ENCODE results near the gene PACS2. TPM values are rescaled to one million over a fixed set of nuclear protein-coding genes. Genes with fewer than 3 reads are reported as not detected.

The PACS2 gene
- total RNA-seq, 2 donors from 2014 or later: 80.4 to 125 TPM

DNA sequence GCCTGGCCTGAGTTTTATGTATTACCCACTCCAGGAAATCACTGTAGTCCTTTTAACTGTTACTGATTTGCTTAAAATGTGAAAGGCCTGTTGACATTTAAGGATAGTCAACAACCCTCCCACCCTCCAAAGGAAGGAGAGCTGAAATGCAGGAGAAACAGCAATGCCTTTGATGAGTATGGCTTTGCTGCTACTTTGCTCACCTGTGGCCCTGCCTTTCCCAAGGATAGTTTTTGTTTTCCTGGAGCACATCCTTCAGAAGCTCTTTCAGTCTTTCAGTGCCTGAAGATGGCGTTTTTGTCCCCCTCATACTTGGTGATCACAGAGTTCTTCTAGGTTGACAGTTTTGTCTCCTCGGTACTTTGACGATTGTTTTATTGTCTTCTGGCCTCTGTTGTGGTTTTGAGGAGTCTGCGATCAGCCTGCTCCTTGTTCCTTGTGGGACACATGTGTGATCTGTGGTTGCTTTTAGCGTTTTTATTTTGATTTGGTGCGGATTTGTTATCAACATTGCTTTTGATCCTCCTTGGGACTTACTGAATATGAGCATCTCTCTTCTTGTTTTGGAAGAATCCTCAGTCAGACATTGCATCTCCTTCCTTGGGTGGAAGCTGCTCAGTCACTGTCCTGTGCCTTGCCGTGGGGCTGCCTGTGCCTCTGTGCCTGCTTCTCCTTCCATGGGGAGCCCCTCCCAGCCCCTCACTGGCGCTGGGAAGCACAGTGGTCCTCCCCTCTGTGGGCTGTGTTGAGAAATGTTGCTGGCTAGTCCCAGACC lies 17.2 kb downstream of the PACS2 start:
- TF ChIP-seq, protein P1, sequence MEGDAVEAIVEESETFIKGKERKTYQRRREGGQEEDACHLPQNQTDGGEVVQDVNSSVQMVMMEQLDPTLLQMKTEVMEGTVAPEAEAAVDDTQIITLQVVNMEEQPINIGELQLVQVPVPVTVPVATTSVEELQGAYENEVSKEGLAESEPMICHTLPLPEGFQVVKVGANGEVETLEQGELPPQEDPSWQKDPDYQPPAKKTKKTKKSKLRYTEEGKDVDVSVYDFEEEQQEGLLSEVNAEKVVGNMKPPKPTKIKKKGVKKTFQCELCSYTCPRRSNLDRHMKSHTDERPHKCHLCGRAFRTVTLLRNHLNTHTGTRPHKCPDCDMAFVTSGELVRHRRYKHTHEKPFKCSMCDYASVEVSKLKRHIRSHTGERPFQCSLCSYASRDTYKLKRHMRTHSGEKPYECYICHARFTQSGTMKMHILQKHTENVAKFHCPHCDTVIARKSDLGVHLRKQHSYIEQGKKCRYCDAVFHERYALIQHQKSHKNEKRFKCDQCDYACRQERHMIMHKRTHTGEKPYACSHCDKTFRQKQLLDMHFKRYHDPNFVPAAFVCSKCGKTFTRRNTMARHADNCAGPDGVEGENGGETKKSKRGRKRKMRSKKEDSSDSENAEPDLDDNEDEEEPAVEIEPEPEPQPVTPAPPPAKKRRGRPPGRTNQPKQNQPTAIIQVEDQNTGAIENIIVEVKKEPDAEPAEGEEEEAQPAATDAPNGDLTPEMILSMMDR (IDR thresholded peaks at IDR 0.05): no peak
- Histone ChIP-seq H3K9me3 (no peaks in the 10 kb centered on the region), H3K4me3 (no peak overlapping the region), H3K27ac (no peak overlapping the region), H3K36me3 (no peaks in the 10 kb centered on the region), H3K4me1 (ENCODE audit: control insufficient read depth in 1 of 2, low read depth in 2 of 2) (peaks cover 0 to 8% of the 10 kb centered on the region in 2 donors), H3K27me3 (replicated peaks; ENCODE audit: insufficient read depth) (no peaks in the 10 kb centered on the region)
- DNase-seq (ENCODE audit: low spot score) (no peak), ATAC-seq (ENCODE audit: insufficient number of reproducible peaks, low FRiP score, low read depth) (no peak)

DNA sequence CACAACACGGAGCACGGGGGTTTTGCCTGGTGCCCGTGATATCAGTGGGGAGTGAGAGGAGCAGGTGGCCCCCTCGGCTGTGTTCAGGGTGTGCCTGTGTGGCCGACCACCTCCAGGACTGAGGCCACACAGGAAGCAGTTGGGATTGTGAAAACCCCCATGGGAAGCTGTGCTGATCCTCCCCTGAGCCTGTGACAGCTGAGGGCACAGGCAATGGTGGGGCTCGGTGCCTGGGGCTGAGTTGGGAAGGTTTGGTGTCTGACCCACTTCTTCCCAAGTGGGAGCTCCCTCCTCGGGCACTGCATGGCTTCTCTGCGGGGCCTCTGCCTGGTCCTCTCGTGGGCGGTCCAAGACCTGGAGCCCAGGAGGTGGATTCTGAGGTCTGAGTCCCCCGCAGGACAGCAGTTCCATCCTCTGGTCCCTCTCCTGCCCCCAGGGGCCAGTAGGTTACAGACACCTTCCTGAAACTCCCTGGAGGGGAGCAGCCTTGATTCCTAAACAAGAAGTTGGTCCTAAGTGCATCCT lies 17.9 kb downstream of the PACS2 start:
- Histone ChIP-seq H3K4me3 (no peak overlapping the region), H3K27ac (no peak overlapping the region), H3K4me1 (ENCODE audit: control insufficient read depth in 1 of 2, low read depth in 2 of 2) (peaks cover 0 to 8% of the 10 kb centered on the region in 2 donors), H3K9me3 (no peaks in the 10 kb centered on the region), H3K36me3 (no peaks in the 10 kb centered on the region), H3K27me3 (replicated peaks; ENCODE audit: insufficient read depth) (no peaks in the 10 kb centered on the region)
- TF ChIP-seq, protein P1 (IDR thresholded peaks at IDR 0.05): no peak
- DNase-seq (ENCODE audit: low spot score) (no peak), ATAC-seq (ENCODE audit: insufficient number of reproducible peaks, low FRiP score, low read depth) (no peak)

DNA sequence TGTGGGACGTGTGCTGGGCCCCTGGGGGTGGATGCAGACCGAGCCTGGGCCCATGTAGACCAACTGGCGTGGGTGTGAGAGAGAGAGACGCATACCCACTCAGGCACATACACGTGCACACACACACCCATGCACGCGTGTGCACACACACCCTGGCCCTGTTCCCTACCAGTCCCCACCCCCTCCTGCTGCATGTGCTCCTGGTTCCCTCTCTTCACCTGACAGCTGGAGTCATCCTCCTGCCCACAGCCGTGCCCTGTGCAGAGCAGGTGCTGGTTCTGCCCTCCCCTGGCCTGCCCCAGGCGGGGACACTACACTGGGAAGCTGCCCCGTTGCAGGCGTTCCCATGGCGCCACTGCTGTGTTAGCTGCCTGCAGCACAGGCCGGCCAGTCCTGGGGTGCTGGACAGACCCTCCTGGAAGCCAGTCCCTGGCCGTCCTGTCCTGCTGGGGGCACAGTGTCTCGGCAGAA lies 18.5 kb downstream of the PACS2 start:
- Histone ChIP-seq H3K9me3 (no peaks in the 10 kb centered on the region), H3K4me3 (no peak overlapping the region), H3K27me3 (replicated peaks; ENCODE audit: insufficient read depth) (no peaks in the 10 kb centered on the region), H3K4me1 (ENCODE audit: control insufficient read depth in 1 of 2, low read depth in 2 of 2) (peaks cover 4 to 14% of the 10 kb centered on the region in 2 donors), H3K27ac (no peak overlapping the region), H3K36me3 (no peaks in the 10 kb centered on the region)
- TF ChIP-seq, protein P1 (IDR thresholded peaks at IDR 0.05): no peak
- DNase-seq (ENCODE audit: low spot score): no peak
- no peak for ATAC-seq (ENCODE audit: insufficient number of reproducible peaks, low FRiP score, low read depth)

DNA sequence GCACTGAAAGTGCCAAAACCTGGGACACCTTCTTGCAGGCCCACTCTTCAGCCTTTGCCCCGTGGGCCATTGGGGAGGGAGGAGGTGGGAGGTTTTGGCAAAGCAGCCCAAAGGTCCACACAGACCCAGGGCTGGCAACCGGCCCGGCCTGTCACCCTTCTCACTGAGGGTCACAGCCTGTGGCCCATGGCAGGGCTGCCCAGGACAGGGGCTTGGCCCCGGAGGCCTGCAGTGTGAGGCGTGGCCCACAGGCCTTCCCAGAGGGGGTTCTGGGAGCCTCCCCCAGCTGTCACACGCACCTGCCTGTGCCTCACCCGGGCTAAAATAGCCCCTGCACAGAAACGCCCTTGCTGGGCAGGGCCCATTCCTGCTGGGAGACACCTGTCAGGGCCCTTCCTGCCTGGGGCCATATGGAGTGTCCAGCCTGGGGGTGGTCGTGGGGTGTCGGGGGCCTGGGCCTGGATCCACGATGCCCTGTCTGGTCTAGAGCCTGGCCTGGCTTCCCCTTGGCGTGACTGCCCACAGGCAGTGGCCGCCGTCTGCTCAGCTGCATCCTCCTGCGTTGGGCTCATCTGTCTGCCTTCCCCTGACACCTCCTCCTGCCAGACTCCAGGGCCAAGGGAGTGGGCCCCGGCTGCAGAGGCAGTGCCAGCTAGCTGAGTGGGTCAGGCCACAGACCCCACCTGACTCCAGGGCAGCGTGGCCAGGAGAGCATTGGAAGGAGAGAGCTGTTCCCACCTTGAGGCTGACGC lies 19.2 kb downstream of the PACS2 start:
- TF ChIP-seq, protein P1 (IDR thresholded peaks at IDR 0.05): no peak
- no peak for DNase-seq (ENCODE audit: low spot score)

More for the DNA sequence above, 19.2 kb downstream of the PACS2 start:
- Histone ChIP-seq H3K27me3 (replicated peaks; ENCODE audit: insufficient read depth) (no peaks in the 10 kb centered on the region), H3K4me3 (no peak overlapping the region), H3K27ac (no peak overlapping the region), H3K36me3 (no peaks in the 10 kb centered on the region), H3K9me3 (no peaks in the 10 kb centered on the region), H3K4me1 (ENCODE audit: control insufficient read depth in 1 of 2, low read depth in 2 of 2) (peaks cover 4 to 19% of the 10 kb centered on the region in 2 donors)
- no peak for ATAC-seq (ENCODE audit: insufficient number of reproducible peaks, low FRiP score, low read depth)

Measured in thoracic aorta (tissue), 2 donors.